ENCODE results near the gene SNPH.
"Not testable (repeated sequence)": the region's sequence is repeated elsewhere in the genome, so short reads cannot be mapped to it uniquely, and the experiment has no call there.

Gene SNPH

GRCh38 chr20:1343446-1344124 is 77.5 kb downstream of the SNPH start:
- not testable (repeated sequence) for DNase-seq

- DNase-seq: no peak
Measured at GRCh38 chr20:1345030-1345755, 79.1 kb downstream of the SNPH start.

- DNase-seq: no peak
Measured at GRCh38 chr20:1345756-1346093, 79.6 kb downstream of the SNPH start.

GRCh38 chr20:1346315-1346969 is 80.3 kb downstream of the SNPH start:
- no peak for DNase-seq

- DNase-seq: no peak
Measured at GRCh38 chr20:1353956-1354355, 87.9 kb downstream of the SNPH start.

- no peak for DNase-seq
Measured at GRCh38 chr20:1357921-1358671, 92.0 kb downstream of the SNPH start.
